Smooth muscle cell (in vitro differentiated cells): ENCODE results near the gene PRRG3. TPM values are rescaled to one million over a fixed set of nuclear protein-coding genes. Genes with fewer than 3 reads are reported as not detected.

Source experiments
- DNase-seq: peaks from one replicate; lab custom pipeline; 2025; ENCODE audit not compliant: unreplicated experiment; lab: John Stamatoyannopoulos, UW
- H2AFZ ChIP-seq: fragments of 200-600 bp; sonication (generic); 2 replicates; pipeline ENCODE4 v1.6.0; 2016; ENCODE audit warnings: antibody characterized with exemption, low read depth, mild to moderate bottlenecking
- H3F3A ChIP-seq: fragments of 200-600 bp; sonication (generic); 2 replicates; pipeline ENCODE4 v1.6.0; 2017; ENCODE audit warnings: antibody characterized with exemption, low read depth
- H3K27ac ChIP-seq: fragments of 200-600 bp; sonication (generic); 2 replicates; pipeline ENCODE4 v1.5.1; 2016; ENCODE audit warnings: low read depth, mild to moderate bottlenecking
- H3K27me3 ChIP-seq: fragments of 200-600 bp; sonication (generic); 2 replicates; pipeline ENCODE4 v1.6.1; 2016; ENCODE audit warnings: low read depth, mild to moderate bottlenecking
- H3K36me3 ChIP-seq: fragments of 200-600 bp; sonication (generic); 2 replicates; pipeline ENCODE4 v1.5.1; 2016; ENCODE audit warnings: low read depth
- H3K4me1 ChIP-seq: fragments of 200-600 bp; sonication (generic); 2 replicates; pipeline ENCODE4 v1.5.1; 2016; ENCODE audit warnings: low read depth
- H3K4me2 ChIP-seq: fragments of 200-600 bp; sonication (generic); 2 replicates; pipeline ENCODE4 v1.6.0; 2016; ENCODE audit warnings: mild to moderate bottlenecking
- H3K4me3 ChIP-seq: fragments of 200-600 bp; sonication (generic); 2 replicates; pipeline ENCODE4 v1.5.1; 2016; ENCODE audit warnings: mild to moderate bottlenecking
- H3K79me2 ChIP-seq: fragments of 200-600 bp; sonication (generic); 2 replicates; pipeline ENCODE4 v1.6.0; 2016; ENCODE audit warnings: low read depth, mild to moderate bottlenecking
- H3K9ac ChIP-seq: fragments of 200-600 bp; sonication (generic); 2 replicates; pipeline ENCODE4 v1.6.0; 2016; ENCODE audit warnings: low read depth
- H3K9me3 ChIP-seq: fragments of 200-600 bp; sonication (generic); replicated peaks from 2 replicates; pipeline ENCODE4 v1.5.1; 2016; ENCODE audit warnings: low read depth
- H4K20me1 ChIP-seq: fragments of 200-600 bp; sonication (generic); 2 replicates; pipeline ENCODE4 v1.6.0; 2016; ENCODE audit warnings: low read depth
- WGBS: methylation state at CpG from one replicate; pipeline ENCODE4 v1.1.7; 2016; ENCODE audit warnings: low lambda C conversion rate; 5-methylcytosine and 5-hydroxymethylcytosine counted together
- polyA plus RNA-seq: library from polyadenylated mRNA; unstranded; fragments of >200 nt; fragmentation: Nextera tagmentation; extraction: Ambion mirVana; gene quantifications from 2 replicates; pipeline ENCODE4 v1.2.1, GENCODE V29; 2016
- total RNA-seq: library from RNA; depleted of rRNA; stranded (reverse); fragments of >200 nt; gene quantifications from 2 replicates; pipeline ENCODE4 v1.2.3, GENCODE V29; 2014
- TF ChIP-seq, protein P1 (sequence below): fragments of 200-600 bp; sonication (generic); IDR thresholded peaks from 2 replicates; pipeline ENCODE4 v1.5.1; 2017; ENCODE audit warnings: borderline replicate concordance, mild to moderate bottlenecking, antibody characterized with exemption; ENCODE audit not compliant: insufficient read depth, poor library complexity, severe bottlenecking

PRRG3 gene
- total and polyA plus RNA-seq, 2 experiments from 2014 or later = 0.67 to 2.6 TPM

DNA sequence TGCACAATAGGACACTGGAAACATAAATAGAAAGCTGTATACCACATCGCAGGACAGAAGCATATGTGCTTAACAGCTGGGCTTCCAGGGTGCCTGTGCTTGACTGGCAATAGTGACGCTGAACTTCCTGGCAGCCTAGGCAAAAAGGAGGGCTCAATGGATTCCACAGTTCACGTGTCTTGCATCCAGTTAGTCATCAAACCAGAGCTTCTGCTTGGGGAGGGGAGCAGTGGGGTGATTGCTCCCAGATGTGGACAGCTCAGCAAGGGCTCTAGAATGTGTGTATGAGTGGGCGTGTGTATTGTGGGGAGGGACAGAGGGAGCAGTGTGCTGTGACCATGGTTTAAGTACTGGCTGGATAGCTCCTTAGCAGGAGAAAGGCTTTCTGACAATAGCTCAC is 2.3 kb downstream of the PRRG3 start:
- H3K36me3 ChIP-seq = no peaks in the 10 kb centered on the region
- H2AFZ ChIP-seq = no peak overlapping the region
- peaks cover 6% of the 10 kb centered on the region for H3K27me3 ChIP-seq
- H3K9me3 ChIP-seq = no peaks in the 10 kb centered on the region
- peak overlapping the region; percentile 56 for H3K27ac ChIP-seq
- no peaks in the 10 kb centered on the region for H4K20me1 ChIP-seq
- H3K9ac ChIP-seq = no peak overlapping the region
- 40% methylated on average over 4 of the region's 4 CpGs for WGBS
- no peaks in the 10 kb centered on the region for H3K4me1 ChIP-seq
- H3K4me2 ChIP-seq = peak overlapping the region; percentile 65
- H3K79me2 ChIP-seq = no peaks in the 10 kb centered on the region
- DNase-seq = no peak
- TF ChIP-seq, protein P1, sequence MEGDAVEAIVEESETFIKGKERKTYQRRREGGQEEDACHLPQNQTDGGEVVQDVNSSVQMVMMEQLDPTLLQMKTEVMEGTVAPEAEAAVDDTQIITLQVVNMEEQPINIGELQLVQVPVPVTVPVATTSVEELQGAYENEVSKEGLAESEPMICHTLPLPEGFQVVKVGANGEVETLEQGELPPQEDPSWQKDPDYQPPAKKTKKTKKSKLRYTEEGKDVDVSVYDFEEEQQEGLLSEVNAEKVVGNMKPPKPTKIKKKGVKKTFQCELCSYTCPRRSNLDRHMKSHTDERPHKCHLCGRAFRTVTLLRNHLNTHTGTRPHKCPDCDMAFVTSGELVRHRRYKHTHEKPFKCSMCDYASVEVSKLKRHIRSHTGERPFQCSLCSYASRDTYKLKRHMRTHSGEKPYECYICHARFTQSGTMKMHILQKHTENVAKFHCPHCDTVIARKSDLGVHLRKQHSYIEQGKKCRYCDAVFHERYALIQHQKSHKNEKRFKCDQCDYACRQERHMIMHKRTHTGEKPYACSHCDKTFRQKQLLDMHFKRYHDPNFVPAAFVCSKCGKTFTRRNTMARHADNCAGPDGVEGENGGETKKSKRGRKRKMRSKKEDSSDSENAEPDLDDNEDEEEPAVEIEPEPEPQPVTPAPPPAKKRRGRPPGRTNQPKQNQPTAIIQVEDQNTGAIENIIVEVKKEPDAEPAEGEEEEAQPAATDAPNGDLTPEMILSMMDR = no peak
- H3K4me3 ChIP-seq = no peak overlapping the region
- no peaks in the 10 kb centered on the region for H3F3A ChIP-seq

DNA sequence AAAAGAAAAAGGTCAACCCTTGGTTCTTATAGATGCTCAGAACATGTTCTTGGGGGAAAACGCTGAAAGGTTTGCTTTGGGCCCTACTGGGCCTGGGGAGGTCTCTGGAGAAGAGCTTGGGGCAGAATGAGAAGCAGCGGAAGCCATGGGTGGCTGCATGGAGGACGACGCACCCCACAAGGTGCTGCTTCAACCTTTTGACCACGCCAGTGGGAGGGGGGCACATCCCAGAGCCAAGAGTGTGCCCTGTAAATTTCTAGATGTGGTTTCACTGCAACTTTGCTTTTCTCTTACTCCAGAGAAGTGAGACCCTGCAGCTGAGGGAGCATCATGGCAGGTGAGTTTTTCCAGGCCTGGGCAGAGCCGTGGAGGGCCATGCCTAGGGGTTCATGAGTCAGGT is 3.2 kb downstream of the PRRG3 start:
- H3K4me2 ChIP-seq = no peak overlapping the region
- no peak overlapping the region for H2AFZ ChIP-seq
- TF ChIP-seq, protein P1 = no peak
- H3K9me3 ChIP-seq = no peaks in the 10 kb centered on the region
- WGBS = 74% methylated on average over 6 of the region's 6 CpGs
- no peaks in the 10 kb centered on the region for H3K36me3 ChIP-seq
- no peak overlapping the region for H3K27ac ChIP-seq
- no peaks in the 10 kb centered on the region for H4K20me1 ChIP-seq
- no peak for DNase-seq
- H3K9ac ChIP-seq = no peak overlapping the region
- H3K4me3 ChIP-seq = no peak overlapping the region
- H3K4me1 ChIP-seq = no peaks in the 10 kb centered on the region
- peaks cover 6% of the 10 kb centered on the region for H3K27me3 ChIP-seq
- no peaks in the 10 kb centered on the region for H3K79me2 ChIP-seq
- H3F3A ChIP-seq = no peaks in the 10 kb centered on the region

DNA sequence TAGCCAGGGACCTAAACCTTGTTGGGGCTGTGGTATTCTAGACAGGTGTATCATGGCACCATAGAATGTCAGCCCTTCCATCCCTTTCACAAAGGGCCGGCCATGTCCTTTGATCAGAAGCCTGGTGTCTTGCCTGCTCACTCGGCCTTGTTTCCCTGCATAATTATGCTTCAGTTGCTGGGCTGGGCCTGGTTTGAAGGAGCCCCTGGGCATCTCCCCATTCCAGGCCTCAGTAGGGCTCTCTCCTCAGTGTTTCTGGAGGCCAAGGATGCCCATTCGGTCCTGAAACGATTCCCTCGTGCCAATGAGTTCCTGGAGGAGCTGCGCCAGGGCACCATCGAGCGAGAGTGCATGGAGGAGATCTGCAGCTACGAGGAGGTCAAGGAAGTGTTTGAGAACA is 4.5 kb downstream of the PRRG3 start:
- H3K9ac ChIP-seq = no peak overlapping the region
- no peaks in the 10 kb centered on the region for H3K27me3 ChIP-seq
- DNase-seq = no peak
- TF ChIP-seq, protein P1 = no peak
- H3K4me1 ChIP-seq = no peaks in the 10 kb centered on the region
- H3K27ac ChIP-seq = no peak overlapping the region
- no peaks in the 10 kb centered on the region for H4K20me1 ChIP-seq
- no peaks in the 10 kb centered on the region for H3K9me3 ChIP-seq
- no peak overlapping the region for H3K4me2 ChIP-seq
- no peak overlapping the region for H2AFZ ChIP-seq
- WGBS = 78% methylated on average over 9 of the region's 9 CpGs
- no peaks in the 10 kb centered on the region for H3K36me3 ChIP-seq
- no peaks in the 10 kb centered on the region for H3K79me2 ChIP-seq
- no peak overlapping the region for H3K4me3 ChIP-seq
- H3F3A ChIP-seq = no peaks in the 10 kb centered on the region

DNA sequence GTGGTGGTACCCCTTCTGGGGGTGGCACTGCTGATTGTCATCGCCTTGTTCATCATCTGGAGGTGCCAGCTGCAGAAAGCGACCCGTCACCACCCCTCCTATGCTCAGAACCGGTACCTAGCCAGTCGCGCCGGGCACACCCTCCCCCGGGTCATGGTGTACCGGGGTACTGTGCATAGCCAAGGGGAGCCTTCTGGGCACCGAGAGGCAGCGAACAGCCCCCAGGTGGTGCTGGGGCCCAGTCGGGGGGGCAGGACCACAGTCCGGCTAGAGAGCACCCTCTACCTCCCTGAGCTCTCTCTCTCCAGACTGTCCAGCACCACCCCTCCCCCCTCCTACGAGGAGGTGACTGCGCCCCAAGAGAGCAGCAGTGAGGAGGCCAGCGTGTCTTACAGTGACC is 5.3 kb downstream of the PRRG3 start:
- Histone ChIP-seq H3K4me3 (no peak overlapping the region), H3F3A (no peaks in the 10 kb centered on the region), H3K36me3 (no peaks in the 10 kb centered on the region), H3K4me1 (no peaks in the 10 kb centered on the region), H3K9me3 (no peaks in the 10 kb centered on the region), H3K79me2 (no peaks in the 10 kb centered on the region), H4K20me1 (no peaks in the 10 kb centered on the region), H3K27ac (no peak overlapping the region), H2AFZ (no peak overlapping the region), H3K9ac (no peak overlapping the region), H3K4me2 (no peak overlapping the region), H3K27me3 (no peaks in the 10 kb centered on the region)
- TF ChIP-seq, protein P1 = no peak
- WGBS = 83% methylated on average over 16 of the region's 16 CpGs
- no peak for DNase-seq
